ENCODE measurements around the gene RHPN2.
"Not testable (repeated sequence)": the region's sequence is repeated elsewhere in the genome, so short reads cannot be mapped to it uniquely, and the experiment has no call there.

DNA sequence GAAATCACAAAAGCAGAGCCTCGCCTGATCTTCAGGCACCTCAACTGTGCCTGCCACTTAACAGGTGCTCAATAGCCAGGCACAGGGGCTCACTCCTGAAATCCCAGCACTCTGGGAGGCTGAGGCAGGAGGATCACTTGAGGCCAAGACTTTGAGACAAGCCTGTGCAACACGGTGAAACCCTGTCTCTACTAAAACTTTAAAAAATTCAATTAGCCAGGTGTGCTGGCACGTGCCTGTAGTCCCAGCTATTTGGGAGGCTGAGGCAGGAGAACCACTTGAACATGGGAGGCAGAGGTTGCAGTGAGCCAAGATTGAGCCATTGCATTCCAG lies 22.9 kb downstream of the RHPN2 start:
- not testable (repeated sequence) for TF ChIP-seq POLR2AphosphoS5 (IDR thresholded peaks at IDR 0.05; ENCODE audit: low read depth, low read length); POLR2A (IDR thresholded peaks at IDR 0.05; ENCODE audit: insufficient read depth in 1 of 2, low read depth in 2 of 2, low read length in 2 of 2)

Data from HepG2 (cell line).